Retinal pigment epithelial cell (primary cell): Measurements from ENCODE around the gene ANO1.

Source experiments
- DNase-seq: peaks from one replicate; pipeline ENCODE4 v3.0.0-alpha.2; 2010; ENCODE audit warnings: low read depth
- H3K4me3 ChIP-seq: 2 replicates; pipeline ENCODE4 v1.5.1; 2011; ENCODE audit warnings: mild to moderate bottlenecking, low read length, control low read depth, moderate library complexity
- TF ChIP-seq, protein P1 (sequence below): conservative IDR thresholded peaks from 2 replicates; pipeline ENCODE4 v1.5.1; 2011; ENCODE audit warnings: low read depth, low read length, control low read depth, inconsistent platforms

ANO1 gene

GRCh38 chr11:70128435-70128906 is 50.4 kb downstream of the ANO1 start:
- TF ChIP-seq, protein P1, sequence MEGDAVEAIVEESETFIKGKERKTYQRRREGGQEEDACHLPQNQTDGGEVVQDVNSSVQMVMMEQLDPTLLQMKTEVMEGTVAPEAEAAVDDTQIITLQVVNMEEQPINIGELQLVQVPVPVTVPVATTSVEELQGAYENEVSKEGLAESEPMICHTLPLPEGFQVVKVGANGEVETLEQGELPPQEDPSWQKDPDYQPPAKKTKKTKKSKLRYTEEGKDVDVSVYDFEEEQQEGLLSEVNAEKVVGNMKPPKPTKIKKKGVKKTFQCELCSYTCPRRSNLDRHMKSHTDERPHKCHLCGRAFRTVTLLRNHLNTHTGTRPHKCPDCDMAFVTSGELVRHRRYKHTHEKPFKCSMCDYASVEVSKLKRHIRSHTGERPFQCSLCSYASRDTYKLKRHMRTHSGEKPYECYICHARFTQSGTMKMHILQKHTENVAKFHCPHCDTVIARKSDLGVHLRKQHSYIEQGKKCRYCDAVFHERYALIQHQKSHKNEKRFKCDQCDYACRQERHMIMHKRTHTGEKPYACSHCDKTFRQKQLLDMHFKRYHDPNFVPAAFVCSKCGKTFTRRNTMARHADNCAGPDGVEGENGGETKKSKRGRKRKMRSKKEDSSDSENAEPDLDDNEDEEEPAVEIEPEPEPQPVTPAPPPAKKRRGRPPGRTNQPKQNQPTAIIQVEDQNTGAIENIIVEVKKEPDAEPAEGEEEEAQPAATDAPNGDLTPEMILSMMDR, result no peak
- DNase-seq, result no peak
- H3K4me3 ChIP-seq, result no peak overlapping the region

DNA sequence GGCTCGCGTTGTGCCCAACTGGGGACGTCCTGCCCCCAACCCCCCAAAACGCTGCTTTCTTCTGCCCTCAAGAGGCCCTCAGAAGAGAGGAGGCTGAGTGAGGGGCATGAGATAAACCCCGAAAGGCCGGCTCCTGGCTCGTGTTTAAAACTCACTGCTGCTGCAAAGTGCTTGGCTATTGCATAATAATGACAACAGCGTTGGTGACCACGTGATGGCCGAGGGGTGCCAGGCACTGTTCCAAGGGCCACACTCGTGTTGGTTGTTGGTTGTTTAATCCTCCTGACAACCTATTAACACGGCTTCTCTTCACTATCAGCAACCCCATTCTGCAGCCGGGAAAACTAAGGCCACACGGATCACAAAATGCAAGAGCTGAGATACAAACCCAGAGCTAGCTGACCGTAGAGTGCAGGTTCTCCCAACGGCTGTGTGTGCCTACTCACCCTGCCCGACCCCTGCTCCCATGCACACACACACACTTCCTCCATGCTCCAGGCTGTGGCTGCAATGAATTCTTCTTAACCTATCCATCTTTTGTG is 51.0 kb downstream of the ANO1 start:
- H3K4me3 ChIP-seq, result no peak overlapping the region
- no peak for DNase-seq
- TF ChIP-seq, protein P1, result no peak

GRCh38 chr11:70130636-70131035 is 52.5 kb downstream of the ANO1 start:
- DNase-seq, result no peak
- TF ChIP-seq, protein P1, result no peak
- no peak overlapping the region for H3K4me3 ChIP-seq

- TF ChIP-seq, protein P1, result no peak
- no peak for DNase-seq
- H3K4me3 ChIP-seq, result no peak overlapping the region
These were observed 53.6 kb downstream of the ANO1 start for GRCh38 chr11:70131606-70132190.

DNA sequence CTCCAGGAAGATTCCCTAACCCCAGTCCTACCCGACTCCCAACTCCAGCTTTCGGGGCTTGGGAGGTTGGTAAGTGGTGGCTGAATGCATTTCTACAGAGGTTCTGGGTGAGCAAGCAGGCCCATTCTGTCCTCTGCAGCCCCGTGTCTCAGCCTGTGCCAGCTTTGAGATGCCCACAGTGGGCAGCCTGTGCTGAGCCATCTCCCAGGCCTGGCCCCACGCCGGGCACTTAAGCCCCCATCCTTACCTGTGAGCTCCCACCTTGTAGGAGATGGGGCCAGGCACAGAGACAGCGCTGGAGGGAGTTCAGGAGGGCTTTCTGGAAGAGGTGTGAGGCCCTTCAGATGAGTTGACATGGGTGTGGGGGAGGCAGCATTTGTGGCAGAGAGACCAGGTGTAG is 54.5 kb downstream of the ANO1 start:
- TF ChIP-seq, protein P1, result no peak
- no peak overlapping the region for H3K4me3 ChIP-seq
- DNase-seq, result no peak

- TF ChIP-seq, protein P1, result no peak
- no peak overlapping the region for H3K4me3 ChIP-seq
- DNase-seq, result no peak
These were observed 55.7 kb downstream of the ANO1 start for GRCh38 chr11:70133771-70134335.

DNA sequence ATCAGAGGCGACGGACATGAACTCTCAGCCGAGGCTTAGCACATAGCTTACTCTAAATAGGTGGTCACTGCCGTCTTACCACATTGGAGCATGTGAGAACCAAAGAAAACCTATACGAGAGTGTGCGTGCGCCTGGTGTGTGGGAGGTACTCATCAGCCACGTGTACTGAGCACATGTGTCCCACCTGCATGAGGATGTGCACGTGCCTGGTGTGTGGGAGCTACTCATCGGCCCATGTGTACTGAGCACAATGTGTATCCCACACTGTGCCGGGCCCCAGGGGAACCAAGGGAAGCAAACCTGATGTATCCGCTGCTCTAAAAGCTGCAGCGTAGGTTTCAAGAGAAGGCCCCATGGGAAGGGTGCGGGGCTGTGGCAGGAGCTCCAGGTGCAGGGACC is 56.4 kb downstream of the ANO1 start:
- TF ChIP-seq, protein P1, result no peak
- H3K4me3 ChIP-seq, result no peak overlapping the region
- DNase-seq, result no peak
